Skin of body (tissue), 2 donors: ENCODE data around the gene USP20. TPM values are rescaled to one million over a fixed set of nuclear protein-coding genes. Genes with fewer than 3 reads are reported as not detected.

ENCODE experiments used
- DNase-seq: peaks from one replicate; lab custom pipeline; 2025; lab: John Stamatoyannopoulos, UW
- total RNA-seq: library from RNA; depleted of rRNA; stranded (reverse); fragments of >200 nt; gene quantifications from one replicate; pipeline ENCODE4 v1.2.3, GENCODE V29; 2014

USP20 gene
- total RNA-seq, 1 donor from 2014 or later, result 8.1 TPM

DNA sequence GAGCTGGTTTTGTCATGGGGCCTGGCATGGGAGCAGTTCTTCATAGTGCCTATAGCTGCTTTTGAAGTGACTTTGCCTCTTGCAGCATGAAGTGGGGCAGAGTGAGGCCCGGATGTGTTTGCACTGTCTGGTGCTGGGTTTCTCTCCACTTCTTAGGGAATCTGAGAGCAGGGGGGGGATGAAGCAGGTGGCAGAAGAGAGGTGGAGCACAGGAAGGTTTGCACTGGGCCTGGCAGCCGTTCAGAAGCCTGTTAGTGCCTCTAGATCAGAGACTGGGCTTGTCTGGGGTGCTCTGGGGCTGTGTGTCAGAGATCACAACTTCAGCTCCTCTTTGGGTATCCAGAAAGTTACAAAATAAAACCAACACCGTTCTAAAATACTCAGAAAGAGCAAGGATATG lies 18.4 kb downstream of the USP20 start:
- no peak for DNase-seq

DNA sequence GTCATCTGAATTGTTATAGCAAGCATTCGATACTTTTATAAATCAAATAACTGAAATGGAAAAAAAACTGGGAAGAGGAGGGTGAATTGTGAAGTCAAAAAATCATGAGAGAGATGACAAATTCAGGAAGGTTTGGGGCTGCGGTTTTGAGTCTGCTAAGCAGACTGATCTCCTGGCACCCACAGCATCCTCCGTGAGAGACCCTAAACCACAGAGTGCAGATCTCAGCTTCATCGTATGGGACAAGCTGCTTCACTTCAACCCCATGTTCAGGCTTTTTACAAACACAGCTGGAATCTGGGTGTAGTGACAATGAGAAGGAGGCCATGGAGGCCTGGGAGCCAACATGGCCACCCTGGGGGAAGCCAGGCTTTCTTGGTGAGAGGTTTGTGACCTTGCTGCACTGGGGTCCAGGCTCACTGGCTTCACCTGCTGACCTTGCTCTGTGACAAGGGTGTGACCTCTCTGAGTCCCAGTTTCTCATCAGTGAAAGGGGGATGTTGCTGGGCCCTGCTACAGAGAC lies 19.4 kb downstream of the USP20 start:
- no peak for DNase-seq

DNA sequence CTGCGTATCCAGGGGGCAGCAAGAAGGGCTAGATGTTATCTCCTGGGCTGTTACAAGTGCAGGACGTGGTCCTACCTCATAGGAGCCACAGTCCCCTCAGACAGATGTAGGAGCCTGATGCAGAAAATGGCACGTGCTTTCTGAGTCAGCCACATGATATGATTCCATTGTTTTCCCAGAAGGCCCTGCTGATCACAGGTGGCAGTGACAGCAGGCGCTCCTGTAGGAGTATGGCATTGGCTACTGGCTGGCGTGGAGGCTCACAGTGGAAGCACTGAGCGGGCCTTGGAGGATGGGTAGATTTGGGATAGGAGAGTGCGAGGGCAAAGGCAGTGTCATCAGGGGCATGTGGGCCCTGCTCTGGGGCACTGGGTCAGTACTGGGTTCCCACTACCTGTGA lies 21.9 kb downstream of the USP20 start:
- DNase-seq, result no peak

DNA sequence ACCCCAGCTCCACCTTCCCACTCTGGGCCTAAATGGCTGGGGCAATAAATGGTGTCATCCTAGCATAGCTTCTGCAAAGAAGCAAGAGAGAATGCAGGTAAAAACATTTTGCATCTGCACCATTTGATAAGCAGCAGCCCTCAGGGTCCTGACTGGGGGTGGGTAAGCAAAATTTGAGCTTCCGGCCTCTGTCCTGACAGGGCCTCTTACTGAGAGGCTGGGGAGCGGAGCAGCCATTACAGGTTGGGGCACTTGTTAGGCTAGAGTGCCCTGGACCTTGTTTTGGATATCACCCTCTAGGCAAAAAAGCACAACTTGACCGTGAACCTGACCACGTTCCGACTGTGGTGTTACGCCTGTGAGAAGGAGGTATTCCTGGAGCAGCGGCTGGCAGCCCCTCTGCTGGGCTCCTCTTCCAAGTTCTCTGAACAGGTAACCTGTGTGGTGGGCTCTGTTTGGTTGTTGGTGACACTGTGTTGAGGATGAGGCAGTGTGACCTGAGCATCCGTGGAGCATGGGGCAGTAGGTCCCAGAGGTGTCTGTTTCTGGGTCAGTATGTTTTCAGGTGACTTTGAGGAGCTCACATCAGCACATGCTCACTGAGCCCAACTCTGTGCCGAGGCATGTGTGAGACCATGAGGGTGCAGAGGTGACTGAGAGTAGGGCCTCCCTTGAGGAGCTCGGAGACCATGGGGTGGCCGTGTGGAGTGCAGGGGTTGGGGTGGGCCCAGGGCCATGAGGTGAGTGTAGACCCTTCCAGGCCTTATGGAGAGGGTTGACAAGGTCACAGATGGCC lies 23.1 kb downstream of the USP20 start:
- DNase-seq, result no peak

GRCh38 chr9:129860653-129861446 lies 25.6 kb downstream of the USP20 start:
- no peak for DNase-seq

- no peak for DNase-seq
These were observed 26.2 kb downstream of the USP20 start for GRCh38 chr9:129861447-129861827.

GRCh38 chr9:129863059-129863690 lies 27.9 kb downstream of the USP20 start:
- DNase-seq, result no peak

- no peak for DNase-seq
These were observed 29.9 kb downstream of the USP20 start for GRCh38 chr9:129864991-129865647.

- DNase-seq, result no peak
These were observed 30.5 kb downstream of the USP20 start for GRCh38 chr9:129865668-129866320.

GRCh38 chr9:129866394-129867135 lies 31.3 kb downstream of the USP20 start:
- no peak for DNase-seq

DNA sequence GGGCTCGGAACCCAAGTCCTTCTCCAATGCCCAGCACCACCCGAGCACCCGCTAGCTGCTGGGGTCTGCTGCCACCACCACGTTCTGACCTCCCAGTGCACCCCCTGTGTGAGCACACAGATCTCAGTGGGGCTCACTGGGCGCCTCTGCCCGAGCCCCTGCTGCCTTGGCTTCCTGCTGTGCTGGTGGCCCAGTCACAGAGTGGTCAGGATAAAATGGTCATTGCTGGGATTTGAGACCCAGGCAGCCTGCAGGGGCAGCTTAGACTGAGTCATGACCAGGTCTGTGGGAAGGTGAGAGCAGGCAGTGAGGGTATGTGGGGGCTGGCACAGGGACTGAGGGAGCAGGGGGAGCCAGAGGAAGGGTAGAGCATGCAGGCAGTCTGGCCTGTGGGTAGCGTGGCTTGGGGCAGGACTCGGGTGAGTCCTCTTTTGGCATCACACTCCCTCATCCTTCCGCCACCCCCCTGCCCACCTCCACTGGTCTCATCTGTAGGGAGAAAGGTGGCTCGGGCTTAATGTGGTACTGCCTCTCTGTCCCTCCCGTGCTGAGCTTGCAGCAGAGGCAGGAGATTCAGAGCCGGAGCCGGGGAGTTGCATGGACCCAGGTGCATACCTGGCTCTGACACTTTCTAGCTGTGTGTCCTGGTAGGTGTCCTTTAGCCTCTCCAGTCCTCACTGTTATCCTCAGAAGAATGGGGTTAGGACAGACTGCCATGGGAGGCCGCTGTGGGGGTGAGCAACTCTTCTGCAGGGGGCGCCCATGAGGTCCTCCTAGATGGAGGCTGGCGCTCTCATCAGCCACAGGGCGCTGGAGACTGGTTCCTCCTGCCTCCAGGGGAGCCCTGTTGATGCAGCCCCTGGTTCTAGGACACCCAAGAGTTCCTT lies 32.1 kb downstream of the USP20 start:
- DNase-seq, result no peak

GRCh38 chr9:129868023-129868871 lies 33.0 kb downstream of the USP20 start:
- DNase-seq, result no peak

DNA sequence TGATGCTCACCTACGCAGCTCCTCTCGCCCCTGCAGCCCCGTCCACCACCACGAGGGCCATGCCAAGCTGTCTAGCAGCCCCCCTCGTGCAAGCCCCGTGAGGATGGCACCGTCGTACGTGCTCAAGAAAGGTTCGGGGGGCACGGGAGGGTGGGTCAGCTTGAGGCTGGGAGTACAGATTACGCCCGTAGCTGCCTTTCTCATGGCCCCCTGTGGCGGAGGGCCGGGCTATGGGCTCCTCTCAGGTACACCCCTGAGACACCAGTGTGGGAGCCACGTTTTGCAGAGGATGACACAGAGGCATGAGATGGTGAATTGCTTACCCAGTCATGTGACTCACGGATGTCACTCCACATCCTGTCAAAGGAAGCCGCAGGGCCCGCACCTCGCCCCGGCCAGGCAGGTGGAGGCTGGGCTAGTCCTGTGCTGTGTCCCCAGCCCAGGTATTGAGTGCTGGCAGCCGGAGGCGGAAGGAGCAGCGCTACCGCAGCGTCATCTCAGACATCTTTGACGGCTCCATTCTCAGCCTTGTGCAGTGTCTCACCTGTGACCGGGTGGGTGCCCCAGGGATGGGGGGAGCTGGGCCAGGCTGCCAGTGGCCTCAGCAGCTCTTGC lies 33.7 kb downstream of the USP20 start:
- DNase-seq, result no peak

- no peak for DNase-seq
These were observed 34.6 kb downstream of the USP20 start for GRCh38 chr9:129869585-129870501.

- no peak for DNase-seq
These were observed 35.8 kb downstream of the USP20 start for GRCh38 chr9:129871046-129871445.

DNA sequence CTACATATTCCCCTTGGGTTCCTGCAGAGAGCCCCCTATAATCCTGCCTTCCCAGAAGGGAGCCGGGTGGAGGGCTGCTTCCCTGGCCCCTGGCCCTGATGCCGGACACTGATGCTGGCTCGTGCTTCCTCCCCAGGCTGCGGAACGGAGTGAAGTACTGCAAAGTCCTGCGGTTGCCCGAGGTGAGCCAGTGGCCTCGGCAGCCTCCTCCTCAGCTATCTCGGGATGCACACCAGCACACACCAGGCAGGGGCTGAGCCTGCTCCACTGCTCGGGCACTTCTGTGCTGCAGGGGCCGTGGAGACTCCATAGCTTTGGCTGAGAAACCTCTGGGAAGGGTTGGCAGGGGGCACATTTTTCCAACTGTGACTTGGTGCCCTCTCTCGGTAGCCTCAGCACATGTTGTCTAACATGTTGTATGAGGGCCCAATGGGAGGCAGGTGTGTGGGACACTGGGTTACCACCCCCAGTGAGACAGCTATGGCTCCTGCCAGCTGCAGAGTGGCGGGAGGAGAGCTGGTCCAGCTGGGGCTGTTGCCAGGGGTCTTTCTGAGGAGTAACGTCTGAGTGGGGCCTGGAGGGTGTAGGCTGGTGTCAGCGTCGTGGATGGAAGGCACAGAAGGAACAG lies 38.4 kb downstream of the USP20 start:
- DNase-seq, result no peak
